NCI-H2081 (cell line): ENCODE measurements around the gene SNORC.

Experiments used
- DNase-seq, 2 experiments: peaks; one replicate each; lab custom pipeline; 2025; lab: John Stamatoyannopoulos, UW

SNORC gene

DNA sequence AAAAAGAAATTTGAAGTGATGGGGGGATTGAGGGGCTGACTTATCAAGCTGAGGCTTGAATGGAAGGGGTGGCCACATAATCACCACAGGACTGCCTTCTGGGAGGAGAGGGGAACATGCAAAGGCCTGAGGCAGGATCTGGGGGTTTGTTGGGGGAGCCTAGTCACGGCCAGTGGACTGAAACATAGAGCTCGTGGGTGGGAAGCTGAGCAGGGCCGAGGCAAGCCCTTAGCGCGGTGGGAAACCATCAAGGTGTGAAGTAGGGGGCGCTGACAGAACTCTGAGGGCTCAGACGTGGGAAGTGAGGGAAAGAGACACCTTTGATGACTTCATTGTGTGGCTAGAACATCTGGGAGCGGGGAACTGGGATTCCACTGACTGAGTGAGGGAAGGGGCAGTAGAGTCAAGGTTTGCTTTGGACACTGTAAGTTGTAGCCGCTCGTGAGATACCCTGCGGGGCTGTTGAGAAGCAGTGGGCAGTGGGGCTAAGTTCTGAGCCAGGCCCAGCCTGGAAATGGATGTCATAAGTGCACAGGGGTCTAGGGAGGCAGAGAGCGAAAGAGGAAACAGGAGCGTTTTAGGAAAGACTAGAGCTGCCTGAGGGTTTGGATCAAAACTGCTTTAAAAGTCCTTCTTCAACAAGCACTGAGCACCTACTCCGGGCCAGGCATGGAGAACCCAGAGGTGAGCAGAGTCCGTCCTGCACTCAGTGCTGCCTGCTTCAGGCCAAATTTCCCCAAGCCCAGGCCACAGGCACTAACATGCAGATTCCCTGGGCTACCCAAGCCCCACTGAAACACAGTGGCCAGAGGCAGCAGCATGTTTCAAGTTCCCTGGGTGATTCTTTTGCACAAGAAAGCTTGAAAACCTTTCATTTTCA is 686 bp upstream of the SNORC start:
- DNase-seq: no peak

DNA sequence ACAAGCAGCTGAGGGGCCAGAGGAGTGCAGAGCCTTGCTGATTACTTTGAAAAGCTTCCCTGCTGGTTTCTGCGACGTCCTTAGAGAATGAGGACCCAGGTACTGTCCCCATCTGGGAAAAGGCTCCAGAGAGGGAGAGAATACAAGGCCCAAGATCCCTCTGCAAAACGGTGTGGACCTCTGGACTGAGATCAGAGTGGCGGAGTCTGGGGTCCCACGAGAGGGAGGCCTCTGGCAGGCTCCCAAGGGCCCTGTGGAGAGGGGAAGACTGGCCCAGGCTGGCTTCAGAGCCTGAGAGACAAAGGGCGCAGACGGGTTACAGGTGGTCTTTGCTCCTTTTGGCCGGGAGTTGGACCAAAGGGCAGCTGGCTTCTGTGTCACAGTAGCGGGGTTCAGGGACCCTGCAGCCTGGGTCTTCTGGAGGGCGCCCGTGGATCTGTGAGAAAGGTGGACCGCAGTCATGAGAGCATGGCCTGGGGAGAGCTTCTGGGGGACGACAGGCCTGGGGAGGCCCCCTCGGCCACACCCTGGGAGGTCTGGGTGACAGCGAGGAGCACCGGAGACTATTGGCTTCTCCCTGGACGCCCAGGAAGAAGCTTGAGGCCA is 805 bp downstream of the SNORC start:
- no peak for DNase-seq

DNA sequence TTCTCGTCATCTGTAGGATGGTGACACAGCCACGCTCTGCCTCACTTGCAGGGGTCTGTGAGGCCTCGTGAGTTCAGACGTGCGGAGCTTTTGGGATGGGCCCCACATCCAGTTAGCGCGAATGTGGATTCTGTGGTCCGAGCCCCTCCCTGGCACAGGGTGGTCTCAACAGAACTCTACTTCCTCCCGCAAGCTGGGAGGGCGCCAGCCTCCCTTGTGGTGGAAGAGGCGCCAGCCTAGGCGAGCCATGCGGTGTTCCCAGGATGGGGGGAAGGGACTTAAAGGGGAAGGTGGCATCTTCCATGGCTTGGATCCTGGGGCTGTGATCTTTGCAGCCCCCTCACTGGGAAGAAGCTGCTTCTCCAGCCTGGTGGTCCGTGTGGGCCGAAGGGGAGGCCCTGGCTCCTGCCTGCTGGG is 1.4 kb downstream of the SNORC start:
- DNase-seq: no peak

DNA sequence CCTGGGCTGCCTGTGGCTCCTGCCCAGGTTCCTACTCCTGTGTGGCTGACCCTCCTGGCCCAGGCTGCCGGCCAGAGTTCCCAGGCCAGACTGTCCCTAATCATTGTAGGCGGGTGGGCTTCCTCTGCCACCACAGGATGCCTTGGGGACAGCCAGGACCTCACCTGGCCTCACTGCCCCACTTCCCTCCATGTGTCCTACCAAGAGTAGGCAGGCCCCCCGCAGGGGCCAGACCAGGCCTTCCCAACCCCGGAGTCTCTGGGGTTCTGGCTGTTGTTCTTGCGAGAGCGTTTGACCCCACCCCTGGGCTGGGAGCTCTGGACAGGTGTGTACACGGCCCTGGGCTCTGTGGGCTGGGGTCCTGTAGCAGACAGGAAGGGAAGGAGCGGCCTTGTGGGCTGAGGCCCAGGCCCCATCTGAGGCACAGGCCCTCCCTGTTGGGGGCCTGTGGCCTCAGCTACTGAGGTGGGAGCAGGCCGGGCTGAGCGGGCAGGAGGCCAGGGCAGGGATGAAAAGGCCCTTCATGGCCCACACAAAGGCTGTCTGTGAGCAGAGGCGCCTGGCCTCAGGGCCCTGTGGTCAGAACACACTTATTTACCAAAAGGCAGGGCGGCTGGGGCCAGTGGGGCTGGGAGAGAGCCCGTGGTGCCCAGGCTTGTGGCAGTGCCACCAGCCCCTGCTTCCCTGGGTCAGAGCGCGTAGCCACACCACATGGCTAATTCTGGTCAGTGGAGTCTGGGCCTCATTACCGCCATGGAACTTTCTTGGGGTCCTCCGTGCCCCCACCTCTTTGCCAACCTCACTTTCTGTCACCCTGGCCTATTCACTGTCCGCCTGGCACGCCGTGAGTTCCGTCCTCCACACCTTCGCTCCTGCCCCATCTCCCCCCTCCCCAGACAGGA is 2.0 kb downstream of the SNORC start:
- DNase-seq: no peak

DNA sequence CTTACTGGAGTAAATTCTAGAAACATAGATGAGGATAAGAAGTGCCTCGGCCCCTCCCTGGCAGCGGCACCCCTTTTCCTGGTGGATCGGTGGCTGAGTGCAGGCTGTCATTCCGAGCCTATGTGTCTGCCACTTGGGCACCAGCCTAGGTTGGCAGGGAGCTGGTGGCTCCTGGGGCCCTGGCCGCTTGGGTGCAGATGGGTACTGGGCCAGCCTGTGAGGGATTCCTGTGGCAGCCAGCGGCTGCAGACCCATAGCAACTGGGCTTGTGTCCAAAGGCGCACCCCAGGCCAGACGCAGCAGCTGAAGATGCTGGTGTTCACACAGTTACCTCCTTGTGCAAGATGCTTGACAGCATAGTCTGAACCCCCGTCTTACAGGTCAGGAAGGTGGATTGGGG is 2.8 kb downstream of the SNORC start:
- DNase-seq: no peak

DNA sequence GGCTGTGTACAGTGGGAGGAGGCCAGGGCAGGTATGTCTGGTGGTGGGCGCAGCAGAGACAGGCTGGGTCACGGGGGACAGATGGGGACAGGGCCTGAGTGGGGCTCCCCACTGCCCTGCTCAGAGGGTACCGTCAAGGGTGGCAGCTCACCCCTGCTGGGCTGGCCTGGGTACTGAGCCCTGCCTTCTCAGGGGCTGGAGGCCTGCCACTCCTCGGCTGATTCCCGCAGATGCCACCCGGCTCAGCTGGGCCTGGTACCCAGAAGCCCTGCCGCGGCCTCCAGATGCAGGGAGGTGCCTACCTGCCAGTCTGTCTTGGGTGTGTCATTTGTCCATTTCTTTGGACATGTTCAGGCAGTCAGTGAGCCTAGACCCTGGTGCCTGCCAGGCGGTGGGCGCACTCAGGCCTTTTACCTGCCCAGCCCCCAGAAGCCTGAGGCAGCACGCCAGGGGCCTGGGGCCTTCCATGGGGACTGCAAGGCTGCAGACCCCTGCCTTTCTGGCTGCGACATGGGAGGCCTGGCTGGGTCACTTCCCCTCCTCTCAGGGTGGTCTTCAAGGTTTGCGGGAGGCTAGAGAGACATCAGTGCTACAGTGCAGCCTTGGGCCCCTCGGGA is 3.3 kb downstream of the SNORC start:
- no peak for DNase-seq

DNA sequence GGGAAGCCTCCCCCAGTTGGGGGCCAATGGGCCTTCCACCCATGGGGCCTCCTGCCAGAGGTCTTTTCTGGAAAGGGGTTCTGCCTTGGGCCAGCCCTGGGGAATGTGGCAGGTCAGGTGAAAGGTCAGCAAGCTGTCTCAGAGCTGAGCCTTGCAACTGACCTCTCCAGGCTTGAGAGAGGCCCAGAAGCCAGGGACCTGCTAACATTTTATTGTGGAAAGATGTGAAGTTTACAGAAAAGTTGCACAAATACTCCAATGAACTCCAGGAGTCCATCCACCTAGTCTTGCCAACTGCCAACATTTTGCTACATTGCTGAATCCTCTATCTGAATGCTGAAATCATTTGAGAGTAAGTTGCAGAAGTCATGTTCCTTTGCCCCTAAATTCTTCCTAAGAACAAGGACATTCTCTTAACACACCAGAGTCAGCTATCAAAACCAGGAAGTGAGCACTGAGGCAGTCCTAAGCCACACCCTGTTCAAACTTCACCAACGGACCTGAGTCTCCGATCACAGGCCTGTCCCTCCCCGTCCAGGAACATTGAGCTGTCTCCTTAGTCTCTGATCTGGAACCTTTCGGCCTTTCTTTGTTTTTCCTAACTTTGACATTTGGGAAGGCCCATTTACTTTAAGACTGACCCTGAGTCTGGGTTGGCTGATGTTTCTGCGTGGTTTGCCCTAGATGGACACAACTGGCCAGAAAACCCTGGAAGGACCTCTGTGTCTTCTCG is 4.0 kb downstream of the SNORC start:
- no peak for DNase-seq

DNA sequence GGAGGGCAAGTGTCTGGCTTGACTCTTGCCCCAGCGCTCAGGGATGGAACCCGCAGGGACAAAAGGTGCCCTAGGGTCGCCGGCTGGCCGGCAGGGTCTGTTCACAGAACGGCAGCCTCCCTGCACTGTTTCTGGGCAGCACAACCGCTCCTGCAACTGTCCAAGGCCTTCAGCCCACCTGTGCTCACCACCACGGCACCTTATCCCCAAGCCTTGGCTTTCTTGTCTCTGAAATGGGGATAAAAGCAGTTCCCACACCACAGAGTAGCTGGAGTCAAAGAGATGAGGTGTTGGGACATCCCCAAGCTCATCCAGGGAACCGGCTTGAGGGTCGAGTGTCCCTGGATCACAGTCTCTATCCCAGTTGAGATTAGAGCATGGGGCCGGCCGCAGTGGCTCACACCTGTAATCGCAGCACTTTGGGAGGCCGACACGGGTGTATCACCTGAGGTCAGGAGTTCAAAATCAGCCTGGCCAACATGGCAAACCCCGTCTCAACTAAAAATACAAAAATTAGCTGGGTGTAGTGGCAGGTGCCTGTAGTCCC is 4.7 kb downstream of the SNORC start:
- no peak for DNase-seq

DNA sequence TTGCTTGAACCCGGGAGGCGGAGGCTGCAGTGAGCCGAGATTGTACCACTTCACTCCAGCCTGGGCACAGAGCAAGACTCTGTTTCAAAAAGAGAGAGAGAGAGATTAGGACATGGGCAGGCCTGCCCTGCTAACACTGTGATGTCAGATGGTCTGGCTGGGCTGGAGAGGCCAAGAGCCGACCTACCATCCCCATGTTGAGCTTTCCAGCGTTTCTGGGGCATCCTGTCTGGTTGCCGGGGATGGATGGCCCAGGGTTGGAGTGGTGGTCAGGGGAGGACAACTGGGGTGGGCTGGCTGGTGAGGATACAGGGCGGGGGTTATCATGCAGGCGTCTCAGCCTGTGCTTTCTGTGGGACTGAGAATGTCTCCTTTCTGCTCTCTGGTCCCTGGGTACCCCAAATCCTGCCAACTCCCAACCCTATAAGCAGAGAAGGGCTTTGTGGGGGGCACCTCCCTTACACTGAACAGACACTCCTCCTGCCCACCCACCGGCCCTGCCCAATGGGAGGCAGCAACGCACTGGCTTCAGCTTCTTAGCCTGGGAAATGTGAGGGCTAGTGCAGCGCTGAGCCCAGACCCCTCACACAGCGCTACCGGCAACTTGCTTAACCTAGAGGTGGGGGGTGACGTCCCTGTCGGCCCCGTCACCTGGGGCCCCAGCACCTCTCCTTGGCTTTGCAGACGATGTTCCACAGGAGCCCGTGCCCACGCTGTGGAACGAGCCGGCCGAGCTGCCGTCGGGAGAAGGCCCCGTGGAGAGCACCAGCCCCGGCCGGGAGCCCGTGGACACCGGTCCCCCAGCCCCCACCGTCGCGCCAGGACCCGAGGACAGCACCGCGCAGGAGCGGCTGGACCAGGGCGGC is 5.4 kb downstream of the SNORC start:
- DNase-seq: peak; percentile 26 to 33

DNA sequence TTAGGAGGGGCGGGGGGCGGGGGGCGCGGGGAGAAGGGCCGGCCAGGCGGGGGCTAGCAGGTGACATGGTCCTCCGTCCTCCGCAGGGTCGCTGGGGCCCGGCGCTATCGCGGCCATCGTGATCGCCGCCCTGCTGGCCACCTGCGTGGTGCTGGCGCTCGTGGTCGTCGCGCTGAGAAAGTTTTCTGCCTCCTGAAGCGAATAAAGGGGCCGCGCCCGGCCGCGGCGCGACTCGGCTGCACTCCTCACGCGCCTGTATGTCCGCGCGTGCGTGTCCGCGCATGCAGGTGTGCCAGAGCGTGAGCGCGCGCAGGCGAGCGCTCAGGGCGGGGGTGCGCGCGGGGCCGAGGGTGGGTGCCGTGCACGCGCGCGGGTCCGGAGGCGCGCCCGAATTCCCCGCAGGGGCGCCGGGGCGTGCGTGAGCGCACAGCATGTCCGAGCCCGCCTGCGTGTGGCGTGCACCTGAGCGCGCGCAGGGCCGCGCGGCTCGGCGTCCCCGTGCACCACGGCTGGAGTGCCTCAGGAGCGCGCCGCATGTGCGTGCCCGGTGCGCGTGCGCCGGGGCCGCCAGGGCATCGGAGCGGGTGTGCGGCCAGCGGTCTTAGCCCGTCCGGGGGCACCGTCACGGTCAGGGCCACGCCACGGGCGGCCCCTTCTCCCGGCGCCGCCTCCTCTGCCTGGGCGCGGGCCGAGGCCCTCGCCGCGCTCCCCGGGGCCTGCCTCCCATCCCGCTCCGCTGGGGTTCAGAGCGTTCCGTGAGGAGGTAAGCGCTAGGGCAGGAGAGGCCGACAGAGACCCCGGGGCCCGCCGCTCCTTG is 6.3 kb downstream of the SNORC start:
- DNase-seq: peak; percentile 55 to 81

DNA sequence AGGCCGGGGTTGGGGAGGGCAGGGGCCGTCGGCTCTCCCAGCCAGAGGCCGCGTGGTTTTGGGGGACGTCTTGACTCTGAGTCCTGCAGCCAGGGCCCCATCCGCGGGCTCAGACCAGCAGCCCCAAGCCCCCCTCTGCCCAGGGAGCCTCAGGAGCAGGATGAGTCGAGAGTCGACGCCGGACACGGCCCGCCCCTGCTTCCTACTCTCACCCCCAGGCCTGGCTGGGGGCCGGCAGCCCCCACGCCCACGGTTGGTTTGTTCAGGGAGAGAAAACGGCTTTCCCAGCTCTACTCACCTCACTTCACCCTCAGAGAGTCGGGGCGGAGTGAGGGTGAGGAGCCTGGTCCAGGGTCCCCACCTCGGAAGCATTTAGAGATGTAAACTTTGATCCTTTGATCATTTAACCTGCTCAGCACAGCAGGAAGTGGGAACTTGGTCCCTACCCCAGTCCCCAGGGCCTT is 6.9 kb downstream of the SNORC start:
- DNase-seq: no peak

DNA sequence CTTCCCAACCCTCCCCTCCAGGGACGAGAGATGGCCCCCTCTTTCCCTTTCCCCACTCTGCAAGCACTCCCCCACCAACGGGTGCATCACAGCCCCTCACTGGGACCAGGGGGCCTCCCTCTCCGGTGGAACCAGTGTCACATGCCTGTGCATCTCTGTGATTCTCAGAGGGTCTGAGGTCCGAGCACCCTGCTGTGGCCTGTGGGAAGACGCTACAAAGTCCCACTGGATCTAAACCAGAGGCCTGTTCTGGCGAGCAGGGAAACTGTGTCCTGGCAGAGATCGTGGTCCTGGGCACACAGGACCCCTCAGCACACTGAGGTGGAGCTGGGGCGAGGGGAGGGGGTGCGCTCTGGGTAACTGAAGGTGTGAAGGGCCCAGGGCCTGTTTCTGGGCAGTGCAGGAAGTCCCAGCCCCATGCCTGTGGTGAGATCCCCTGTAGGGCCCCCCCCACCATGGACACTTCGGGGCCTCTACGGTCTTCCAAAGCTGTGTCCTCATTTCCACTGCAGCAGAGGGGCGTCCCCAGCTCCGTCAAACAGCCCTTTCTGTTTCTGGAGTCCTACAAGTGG is 8.0 kb downstream of the SNORC start:
- no peak for DNase-seq

DNA sequence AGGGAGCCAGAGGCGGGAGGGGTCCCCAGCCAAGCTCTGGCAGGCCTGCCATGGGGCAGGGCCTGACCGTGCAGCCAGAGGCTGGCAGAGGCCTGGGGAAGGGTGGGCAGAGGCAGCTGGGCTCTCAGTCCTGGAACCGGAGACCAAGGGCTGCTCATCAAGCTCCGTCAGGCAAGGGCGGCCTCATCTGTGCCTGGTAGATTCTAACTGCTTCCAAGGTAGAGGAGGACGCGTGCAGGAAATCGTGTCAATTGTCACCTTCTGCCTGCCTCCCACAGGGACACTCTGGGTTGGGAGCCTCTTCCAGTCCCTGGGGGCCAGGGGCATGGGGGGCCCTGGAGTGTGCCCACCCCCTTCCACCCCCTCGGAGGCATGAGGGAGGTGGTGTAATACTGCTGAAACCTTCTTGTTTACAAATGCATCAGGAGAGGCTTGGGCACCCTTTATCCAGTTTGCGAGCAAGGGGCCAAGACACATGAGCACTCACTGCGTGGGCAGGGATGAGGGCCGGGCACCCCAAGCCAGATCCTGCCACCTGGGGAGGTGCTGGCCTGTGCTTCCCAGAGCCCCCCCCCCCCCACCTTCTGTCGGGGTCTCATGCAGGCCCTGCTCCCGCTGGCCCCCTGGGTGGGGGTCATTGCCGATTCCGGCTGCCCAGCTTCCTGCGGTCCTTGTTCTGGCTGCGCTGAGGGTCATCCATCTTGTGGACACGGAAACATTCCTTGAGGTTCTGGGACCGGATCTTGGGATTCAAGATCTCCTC is 9.0 kb downstream of the SNORC start:
- no peak for DNase-seq

DNA sequence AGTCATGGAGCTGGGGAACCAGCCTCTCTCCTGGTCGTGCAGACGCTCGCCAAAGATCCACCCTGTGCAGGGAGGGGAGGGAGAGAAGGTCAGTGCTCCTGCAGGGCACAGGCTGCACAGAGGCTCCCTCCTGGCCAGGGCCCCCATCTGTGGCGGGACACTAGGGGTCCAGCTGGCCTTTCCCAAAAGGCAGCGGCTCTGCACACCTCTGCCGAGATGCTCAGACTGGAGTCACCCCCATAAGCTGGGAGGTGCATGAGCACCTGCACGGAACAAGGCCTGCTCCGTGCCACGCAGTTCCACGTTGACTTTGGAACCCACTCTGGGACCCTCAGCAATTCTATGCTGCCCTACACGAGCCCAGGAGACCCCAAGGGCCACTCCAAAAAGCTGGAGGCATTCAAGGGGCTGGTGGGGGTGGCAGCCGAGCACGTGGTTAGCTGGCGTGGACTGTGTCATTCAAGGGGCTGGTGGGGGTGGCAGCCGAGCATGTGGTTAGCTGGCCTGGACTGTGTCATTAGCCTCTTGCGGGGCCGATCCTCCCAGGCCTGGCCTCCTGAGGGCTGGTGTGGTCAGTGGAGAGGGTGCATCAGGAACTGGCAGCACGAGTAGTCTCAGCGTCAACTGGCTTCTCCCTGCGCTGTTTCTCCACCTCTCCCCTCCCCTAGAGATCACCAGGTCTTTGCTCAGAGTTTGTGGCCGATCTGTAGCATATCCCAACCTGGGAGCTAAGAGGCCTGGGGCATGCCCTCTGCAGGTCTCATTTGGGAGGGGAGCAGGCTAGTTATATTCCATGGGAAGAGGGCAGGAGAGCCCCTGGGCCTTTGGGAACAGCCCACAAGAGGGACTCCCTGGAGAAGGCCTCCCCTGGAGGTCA is 9.8 kb downstream of the SNORC start:
- DNase-seq: no peak

DNA sequence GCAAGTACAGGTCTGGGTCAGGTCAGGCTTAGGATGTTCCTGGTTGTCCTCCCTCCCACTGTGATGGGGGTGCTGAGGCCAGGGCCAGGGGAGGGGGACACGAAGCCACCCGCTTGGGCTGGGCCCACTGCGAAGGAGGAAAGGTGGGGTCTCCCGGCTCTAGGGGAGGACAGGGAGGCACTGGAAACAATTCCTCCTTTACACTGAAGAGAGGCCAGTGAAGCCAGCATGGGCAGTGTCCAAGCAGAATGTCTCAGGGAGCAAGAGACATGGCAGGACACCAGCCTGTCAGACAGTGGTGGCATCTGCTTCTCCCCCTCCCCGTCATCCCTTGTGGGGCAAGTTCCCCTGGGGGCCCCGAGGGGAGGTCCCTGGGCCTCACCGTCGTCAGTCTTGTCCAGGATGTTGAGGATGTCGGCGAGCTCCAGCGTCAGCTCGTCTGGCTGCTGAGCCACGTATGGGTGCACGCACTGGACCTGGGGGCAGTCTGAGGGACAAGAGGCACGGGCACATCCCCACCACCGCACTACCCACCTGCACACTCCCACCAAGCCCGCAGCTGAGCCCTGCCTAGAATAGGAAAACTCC is 10.8 kb downstream of the SNORC start:
- no peak for DNase-seq

DNA sequence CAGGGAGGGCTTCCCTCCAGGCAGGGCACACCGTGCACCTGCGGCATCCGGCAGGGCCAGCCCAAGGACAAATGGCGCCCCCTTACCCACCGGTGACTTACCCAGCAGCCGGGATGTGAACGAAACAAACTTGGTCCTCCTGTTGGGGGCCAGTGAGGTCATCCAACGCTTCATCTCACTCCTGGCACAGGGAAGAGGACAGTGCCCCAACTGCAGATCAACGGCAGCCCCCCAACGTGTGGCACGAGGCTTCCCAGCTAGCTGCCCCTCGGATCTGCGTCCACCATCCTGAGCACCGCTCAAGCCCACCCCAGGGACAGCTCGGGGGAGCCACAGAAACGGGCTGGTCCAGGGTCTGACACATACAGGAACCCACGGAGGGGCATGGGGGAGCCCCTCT is 12.0 kb downstream of the SNORC start:
- no peak for DNase-seq
